ENCODE measurements around the gene UBE4A. TPM values are rescaled to one million over a fixed set of nuclear protein-coding genes. Genes with fewer than 3 reads are reported as not detected.

UBE4A gene
- total and polyA plus RNA-seq, 9 of the 15 experiments (the other 6 are each of a cell fraction or from before 2014, with no cell fraction given), result 13.5 to 45.2 (median 26.8) TPM

- Histone ChIP-seq H3K27me3 (ENCODE audit: control insufficient read depth in 2 of 2, insufficient read depth in 2 of 2, low read length in 2 of 2) (peaks cover 0 to 7% of the 10 kb centered on the region in 2 experiments; a peak in 1 of 5 replicates), H3K9me1 (ENCODE audit: control insufficient read depth, insufficient read depth, low read length) (peaks cover 3% of the 10 kb centered on the region), H3K9ac (ENCODE audit: insufficient read depth in 1 of 2, low read depth in 2 of 2, low read length in 2 of 2) (no peak overlapping the region; a peak in 1 of 4 replicates), H3K4me3 (no peak overlapping the region), H3K36me3 (ENCODE audit: control insufficient read depth, insufficient read depth, low read length) (no peaks in the 10 kb centered on the region), H3K27ac (ENCODE audit: extremely low read depth, low read depth, low read length) (peak overlapping the region; percentile 8; the same call in 1 of the 3 replicates), H3K79me2 (ENCODE audit: control insufficient read depth, insufficient read depth, low read length) (no peaks in the 10 kb centered on the region), H3K4me2 (ENCODE audit: insufficient read depth, low read length) (no peak overlapping the region), H3K9me3 (replicated peaks; ENCODE audit: control insufficient read depth, insufficient read depth, low read depth, low read length) (no peaks in the 10 kb centered on the region), H3K4me1 (replicated peaks in 1 of 2; ENCODE audit: control insufficient read depth in 2 of 2, insufficient read depth in 2 of 2, low read length in 2 of 2) (peaks cover 6 to 31% of the 10 kb centered on the region in 2 experiments), H4K20me1 (replicated peaks; ENCODE audit: control insufficient read depth, insufficient read depth, low read length) (no peaks in the 10 kb centered on the region), H2AFZ (ENCODE audit: low read depth, low read length) (peak overlapping the region; percentile 34; the same call in 1 of the 2 replicates)
- DNase-seq (ENCODE audit: extremely low read depth in 1 of 4, low spot score in 3 of 4), result no peak
- BruUV-seq (replicated peaks), result no TSS peak
- 24% methylated on average over 3 of the region's 3 CpGs for WGBS (ENCODE audit: insufficient coverage, low coverage, missing lambda C conversion rate)
- intact Hi-C loops (cut with micrococcal nuclease) (loop anchor here (1.0 to 5.0 kb wide), 2 partner anchors 36 to 113 kb away; no protein-coding TSS in a partner anchor), in situ Hi-C loops (cut with MboI) (no loop called here)
- TF ChIP-seq MXD1 (CRISPR knock-in tag; IDR thresholded peaks at IDR 0.05; ENCODE audit: borderline replicate concordance, poor library complexity, severe bottlenecking) (no peak), ZHX1 (conservative IDR thresholded peaks at IDR 0.05; ENCODE audit: low read length) (no peak), GTF2E2 (tag; IDR thresholded peaks at IDR 0.05) (no peak), ETS1 (conservative IDR thresholded peaks at IDR 0.05; ENCODE audit: control insufficient read depth, low read depth, low read length) (no peak), YY1 (IDR thresholded peaks at IDR 0.05; ENCODE audit: borderline replicate concordance in 1 of 3, control insufficient read depth in 1 of 3, extremely low read depth in 1 of 3, insufficient read depth in 3 of 3, insufficient read length in 1 of 3, insufficient replicate concordance in 2 of 3, low read depth in 1 of 3, low read length in 2 of 3) (peak in 1 of 3 experiments; percentile 30), GABPB2 (CRISPR knock-in tag; conservative IDR thresholded peaks at IDR 0.05) (no peak), HMBOX1 (IDR thresholded peaks at IDR 0.05) (no peak)
- no peak for ATAC-seq
- ChIA-PET POLR2A (no interaction called here), CTCF (ENCODE audit: low intra/inter-chr PET ratio) (no interaction called here)
- peak; percentile 70 for FAIRE-seq
Measured at GRCh38 chr11:118310781-118311485, 48.5 kb upstream of the UBE4A start.

Data from K562 (cell line).